ENCODE measurements around the gene MYO1G.

GRCh38 chr7:44982535-44982923 lies 3.7 kb upstream of the MYO1G start:
- TF ChIP-seq EP300 (IDR thresholded peaks at IDR 0.05) (no peak), CTCF (IDR thresholded peaks at IDR 0.05) (no peak)

All from ovary (tissue), 3 donors.